Gastrocnemius medialis (tissue), 4 donors: Measurements from ENCODE around the gene LTBP1. TPM values are rescaled to one million over a fixed set of nuclear protein-coding genes. Genes with fewer than 3 reads are reported as not detected.

ENCODE experiments used
- ATAC-seq, 2 donors: fragments of 150-250 bp; one replicate each; pipeline ENCODE4 v1.9.1; 2016
- DNase-seq, 2 donors: peaks; one replicate each; pipeline ENCODE4 v3.0.0-alpha.2; 2019
- H3K27ac ChIP-seq, 4 donors: fragments of 200-600 bp; sonication (generic); 1 replicate in 1 of 4; 2 replicates in 3 of 4; pipeline ENCODE4 v1.5.1; 2016 to 2018; ENCODE audit warnings: mild to moderate bottlenecking in 2 of 4, moderate library complexity in 1 of 4
- H3K27me3 ChIP-seq, 3 donors: fragments of 200-600 bp; sonication (generic) in 2 of 3; 1 replicate in 1 of 3; 2 replicates in 2 of 3; pipeline versions ENCODE4 v1.5.1 to v1.6.0; 2016 to 2019; ENCODE audit warnings: mild to moderate bottlenecking in 1 of 3, moderate library complexity in 1 of 3
- H3K36me3 ChIP-seq, 2 donors: fragments of 200-600 bp; sonication (generic) in 1 of 2; one replicate each; pipeline ENCODE4 v1.5.1; 2017 to 2018
- H3K4me1 ChIP-seq, 2 donors: fragments of 200-600 bp; sonication (generic) in 1 of 2; one replicate each; pipeline ENCODE4 v1.5.1; 2016 to 2017; ENCODE audit warnings: mild to moderate bottlenecking in 2 of 2
- H3K4me3 ChIP-seq, 4 donors: fragments of 200-600 bp; sonication (generic) in 3 of 4; 1 replicate in 1 of 4; 2 replicates in 3 of 4; pipeline ENCODE4 v1.5.1; 2016 to 2019; ENCODE audit warnings: mild to moderate bottlenecking in 2 of 4
- H3K9me3 ChIP-seq, 3 donors: fragments of 200-600 bp; sonication (generic) in 2 of 3; 1 replicate in 1 of 3; 2 replicates in 2 of 3; pipeline ENCODE4 v1.5.1; 2016 to 2019
- CTCF ChIP-seq, 5 experiments: fragments of 450-650 bp in 3 of 5; fragments of 200-600 bp in 2 of 5; sonication (generic) in 2 of 5; IDR thresholded peaks in 4 of 5; conservative IDR thresholded peaks in 1 of 5; 1 replicate in 4 of 5; 2 replicates in 1 of 5; pipeline ENCODE4 v1.5.1; 2016 to 2019; ENCODE audit warnings: antibody characterized with exemption in 5 of 5, mild to moderate bottlenecking in 3 of 5, moderate library complexity in 3 of 5
- POLR2A ChIP-seq, 2 donors: fragments of 450-650 bp; IDR thresholded peaks; one replicate each; pipeline ENCODE4 v1.6.1; 2017; ENCODE audit warnings: antibody characterized with exemption in 2 of 2, mild to moderate bottlenecking in 2 of 2, moderate library complexity in 2 of 2
- in situ Hi-C, 4 donors: fragments of 200-750 bp; cut with MboI; loops; one replicate each; pipeline versions ENCODE4 v1.15.0 to v1.8.0; 2017; ENCODE audit warnings: low sequenced_read_pairs in 4 of 4
- intact Hi-C: fragments of 100-400 bp; cut with DNase I; formaldehyde crosslinking; loops from one replicate; pipeline ENCODE4 v1.15.1; 2023; ENCODE audit warnings: low total_unique reads
- total RNA-seq, 4 donors: library from RNA; depleted of rRNA; stranded (reverse); fragments of >200 nt; gene quantifications; one replicate each; pipeline versions ENCODE4 v1.1.0 to v1.2.3, GENCODE V29; 2016

Gene LTBP1
- total RNA-seq, 4 donors from 2014 or later, result 8.0 to 42.8 (median 18.4) TPM

- H3K27me3 ChIP-seq, result no peaks in the 10 kb centered on the region
- TF ChIP-seq CTCF (IDR thresholded peaks at IDR 0.05 in 4 of 5, conservative IDR thresholded peaks at IDR 0.05 in 1 of 5) (no peak), POLR2A (IDR thresholded peaks at IDR 0.05) (no peak)
- H3K9me3 ChIP-seq, result no peaks in the 10 kb centered on the region
- ATAC-seq (no peak), DNase-seq (no peak)
- intact Hi-C loops (no loop called here), in situ Hi-C loops (no loop called here)
- H3K36me3 ChIP-seq, result no peaks in the 10 kb centered on the region
- H3K4me3 ChIP-seq, result no peak overlapping the region
- H3K4me1 ChIP-seq, result peaks cover 2 to 18% of the 10 kb centered on the region in 2 donors
- H3K27ac ChIP-seq, result no peak overlapping the region
Observed at GRCh38 chr2:33008716-33009115, 62.0 kb downstream of the LTBP1 start.

GRCh38 chr2:33009249-33009648 is 62.5 kb downstream of the LTBP1 start:
- TF ChIP-seq CTCF (IDR thresholded peaks at IDR 0.05 in 4 of 5, conservative IDR thresholded peaks at IDR 0.05 in 1 of 5), result no peak
- no peak for TF ChIP-seq POLR2A (IDR thresholded peaks at IDR 0.05)
- H3K4me1 ChIP-seq, result peaks cover 8 to 23% of the 10 kb centered on the region in 2 donors
- H3K27me3 ChIP-seq, result no peaks in the 10 kb centered on the region
- intact Hi-C loops (no loop called here), in situ Hi-C loops (no loop called here)
- ATAC-seq (no peak), DNase-seq (no peak)
- H3K9me3 ChIP-seq, result no peaks in the 10 kb centered on the region
- H3K4me3 ChIP-seq, result no peak overlapping the region
- no peak overlapping the region for H3K27ac ChIP-seq
- no peaks in the 10 kb centered on the region for H3K36me3 ChIP-seq

- intact Hi-C loops (no loop called here), in situ Hi-C loops (no loop called here)
- Histone ChIP-seq H3K4me3 (no peak overlapping the region), H3K9me3 (no peaks in the 10 kb centered on the region), H3K27me3 (no peaks in the 10 kb centered on the region), H3K27ac (no peak overlapping the region), H3K36me3 (no peaks in the 10 kb centered on the region), H3K4me1 (peaks cover 13 to 27% of the 10 kb centered on the region in 2 donors)
- ATAC-seq, result no peak
- DNase-seq, result no peak
- no peak for TF ChIP-seq CTCF (IDR thresholded peaks at IDR 0.05 in 4 of 5, conservative IDR thresholded peaks at IDR 0.05 in 1 of 5)
- no peak for TF ChIP-seq POLR2A (IDR thresholded peaks at IDR 0.05)
Observed at GRCh38 chr2:33011373-33011772, 64.6 kb downstream of the LTBP1 start.

- no peak for TF ChIP-seq CTCF (IDR thresholded peaks at IDR 0.05 in 4 of 5, conservative IDR thresholded peaks at IDR 0.05 in 1 of 5)
- no peak for TF ChIP-seq POLR2A (IDR thresholded peaks at IDR 0.05)
- no peak overlapping the region for H3K27ac ChIP-seq
- H3K36me3 ChIP-seq, result no peaks in the 10 kb centered on the region
- H3K4me3 ChIP-seq, result no peak overlapping the region
- H3K9me3 ChIP-seq, result no peaks in the 10 kb centered on the region
- no peaks in the 10 kb centered on the region for H3K27me3 ChIP-seq
- intact Hi-C loops, result no loop called here
- ATAC-seq, result no peak
- in situ Hi-C loops, result no loop called here
- no peak for DNase-seq
- H3K4me1 ChIP-seq, result peaks cover 13 to 23% of the 10 kb centered on the region in 2 donors
Observed at GRCh38 chr2:33011941-33012340, 65.2 kb downstream of the LTBP1 start.

- Histone ChIP-seq H3K9me3 (no peaks in the 10 kb centered on the region), H3K4me1 (peaks cover 13 to 21% of the 10 kb centered on the region in 2 donors), H3K36me3 (no peaks in the 10 kb centered on the region), H3K27me3 (no peaks in the 10 kb centered on the region), H3K4me3 (no peak overlapping the region), H3K27ac (peak overlapping the region in 3 of 4 donors; percentile 11 to 57 (median 38))
- ATAC-seq (no peak), DNase-seq (no peak)
- TF ChIP-seq CTCF (IDR thresholded peaks at IDR 0.05 in 4 of 5, conservative IDR thresholded peaks at IDR 0.05 in 1 of 5) (no peak), POLR2A (IDR thresholded peaks at IDR 0.05) (no peak)
- intact Hi-C loops, result no loop called here
- in situ Hi-C loops, result no loop called here
Observed at GRCh38 chr2:33013684-33014110, 66.9 kb downstream of the LTBP1 start.
